ENCODE data around the gene RNLS. TPM values are rescaled to one million over a fixed set of nuclear protein-coding genes. Genes with fewer than 3 reads are reported as not detected.

The RNLS gene
- total RNA-seq, 2 donors from 2014 or later: 6.2 to 9.4 TPM

GRCh38 chr10:88440541-88440940 is 142.6 kb downstream of the RNLS start:
- Histone ChIP-seq H3K27me3 (replicated peaks; ENCODE audit: insufficient read depth) (no peaks in the 10 kb centered on the region), H3K4me3 (no peak overlapping the region), H3K27ac (no peak overlapping the region), H3K4me1 (ENCODE audit: control insufficient read depth in 1 of 2, low read depth in 2 of 2) (no peaks in the 10 kb centered on the region), H3K9me3 (no peaks in the 10 kb centered on the region), H3K36me3 (no peaks in the 10 kb centered on the region)
- DNase-seq (ENCODE audit: low spot score) (no peak), ATAC-seq (ENCODE audit: insufficient number of reproducible peaks, low FRiP score, low read depth) (no peak)
- TF ChIP-seq, protein P1, sequence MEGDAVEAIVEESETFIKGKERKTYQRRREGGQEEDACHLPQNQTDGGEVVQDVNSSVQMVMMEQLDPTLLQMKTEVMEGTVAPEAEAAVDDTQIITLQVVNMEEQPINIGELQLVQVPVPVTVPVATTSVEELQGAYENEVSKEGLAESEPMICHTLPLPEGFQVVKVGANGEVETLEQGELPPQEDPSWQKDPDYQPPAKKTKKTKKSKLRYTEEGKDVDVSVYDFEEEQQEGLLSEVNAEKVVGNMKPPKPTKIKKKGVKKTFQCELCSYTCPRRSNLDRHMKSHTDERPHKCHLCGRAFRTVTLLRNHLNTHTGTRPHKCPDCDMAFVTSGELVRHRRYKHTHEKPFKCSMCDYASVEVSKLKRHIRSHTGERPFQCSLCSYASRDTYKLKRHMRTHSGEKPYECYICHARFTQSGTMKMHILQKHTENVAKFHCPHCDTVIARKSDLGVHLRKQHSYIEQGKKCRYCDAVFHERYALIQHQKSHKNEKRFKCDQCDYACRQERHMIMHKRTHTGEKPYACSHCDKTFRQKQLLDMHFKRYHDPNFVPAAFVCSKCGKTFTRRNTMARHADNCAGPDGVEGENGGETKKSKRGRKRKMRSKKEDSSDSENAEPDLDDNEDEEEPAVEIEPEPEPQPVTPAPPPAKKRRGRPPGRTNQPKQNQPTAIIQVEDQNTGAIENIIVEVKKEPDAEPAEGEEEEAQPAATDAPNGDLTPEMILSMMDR (IDR thresholded peaks at IDR 0.05): no peak

GRCh38 chr10:88439932-88440331 is 143.2 kb downstream of the RNLS start:
- Histone ChIP-seq H3K27ac (no peak overlapping the region), H3K4me1 (ENCODE audit: control insufficient read depth in 1 of 2, low read depth in 2 of 2) (no peaks in the 10 kb centered on the region), H3K27me3 (replicated peaks; ENCODE audit: insufficient read depth) (no peaks in the 10 kb centered on the region), H3K36me3 (no peaks in the 10 kb centered on the region), H3K9me3 (no peaks in the 10 kb centered on the region), H3K4me3 (no peak overlapping the region)
- TF ChIP-seq, protein P1 (IDR thresholded peaks at IDR 0.05): no peak
- ATAC-seq (ENCODE audit: insufficient number of reproducible peaks, low FRiP score, low read depth) (no peak), DNase-seq (ENCODE audit: low spot score) (no peak)

DNA sequence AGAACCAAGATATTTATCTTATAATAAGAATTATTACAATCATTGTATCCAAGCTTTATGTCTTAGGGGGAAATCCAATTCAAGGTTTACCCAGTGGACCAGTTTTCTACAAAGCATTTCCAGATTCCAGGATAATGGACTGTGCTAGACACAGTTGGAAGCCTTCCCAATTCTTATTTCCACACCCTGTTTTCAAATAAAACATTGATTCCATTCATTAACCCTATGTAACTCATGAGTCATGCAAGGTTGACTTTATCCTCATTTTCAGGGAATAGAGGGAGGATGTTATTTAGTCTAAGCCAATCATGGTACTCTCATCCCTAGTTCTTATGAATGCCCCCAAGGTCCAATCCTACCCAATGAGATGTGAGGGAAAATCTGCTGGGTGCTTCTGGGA is 145.7 kb downstream of the RNLS start:
- no peak overlapping the region for H3K4me3 ChIP-seq
- H3K36me3 ChIP-seq: no peaks in the 10 kb centered on the region
- no peaks in the 10 kb centered on the region for H3K4me1 ChIP-seq (ENCODE audit: control insufficient read depth in 1 of 2, low read depth in 2 of 2)
- no peaks in the 10 kb centered on the region for H3K9me3 ChIP-seq
- ATAC-seq (ENCODE audit: insufficient number of reproducible peaks, low FRiP score, low read depth): no peak
- no peaks in the 10 kb centered on the region for H3K27me3 ChIP-seq (replicated peaks; ENCODE audit: insufficient read depth)
- TF ChIP-seq, protein P1 (IDR thresholded peaks at IDR 0.05): no peak
- H3K27ac ChIP-seq: no peak overlapping the region
- DNase-seq (ENCODE audit: low spot score): no peak

DNA sequence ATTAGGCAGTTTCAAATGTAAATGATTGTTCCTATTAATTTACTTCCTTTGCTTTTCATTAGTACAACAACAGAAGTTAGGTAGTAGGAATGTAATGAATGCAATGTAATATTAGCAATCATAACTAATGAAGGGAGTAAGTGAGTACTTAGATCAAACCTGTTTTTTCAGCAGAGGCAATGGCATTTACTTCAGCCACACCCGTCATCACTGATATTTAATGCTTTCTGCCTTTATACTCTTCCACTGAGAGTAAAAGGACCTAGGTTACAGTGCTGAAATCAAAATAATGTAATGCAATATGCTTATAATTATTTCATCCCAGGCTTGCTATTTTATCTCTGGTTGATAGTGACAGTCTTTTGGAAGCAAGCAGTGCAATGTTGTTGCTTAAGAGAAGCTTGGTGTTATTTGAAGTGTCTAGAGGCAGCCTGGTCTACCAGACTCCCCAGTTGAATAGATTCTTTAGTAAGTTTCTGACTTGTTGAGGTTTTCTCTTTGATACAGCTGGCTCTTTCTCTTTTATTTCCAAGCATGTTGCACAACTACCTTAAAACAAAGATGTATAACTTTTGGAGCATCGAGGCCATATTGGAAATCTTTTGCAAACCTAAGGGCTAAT is 149.4 kb downstream of the RNLS start:
- H3K9me3 ChIP-seq: no peaks in the 10 kb centered on the region
- ATAC-seq (ENCODE audit: insufficient number of reproducible peaks, low FRiP score, low read depth) (no peak), DNase-seq (ENCODE audit: low spot score) (no peak)
- H3K4me3 ChIP-seq: no peak overlapping the region
- H3K27ac ChIP-seq: no peak overlapping the region
- H3K27me3 ChIP-seq (replicated peaks; ENCODE audit: insufficient read depth): no peaks in the 10 kb centered on the region
- H3K4me1 ChIP-seq (ENCODE audit: control insufficient read depth in 1 of 2, low read depth in 2 of 2): no peaks in the 10 kb centered on the region
- TF ChIP-seq, protein P1 (IDR thresholded peaks at IDR 0.05): no peak
- no peaks in the 10 kb centered on the region for H3K36me3 ChIP-seq

DNA sequence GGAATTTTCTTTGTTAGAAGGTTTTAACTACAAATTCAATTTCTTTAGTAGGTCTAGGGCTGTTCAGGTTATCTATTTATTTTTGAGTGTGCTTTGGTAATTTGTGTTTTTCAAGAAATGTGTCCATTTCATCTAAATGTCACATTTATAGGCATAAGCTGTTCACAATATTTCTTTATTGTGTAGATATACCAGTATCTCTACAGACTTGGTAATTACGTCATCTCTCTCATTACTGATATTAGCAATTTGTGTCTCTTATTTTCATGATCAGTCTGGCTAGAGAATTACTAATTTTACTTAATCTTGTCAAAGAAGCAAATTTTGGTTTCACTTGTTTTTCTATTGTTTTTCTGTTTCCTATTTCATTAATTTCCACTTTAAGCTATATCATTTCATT is 152.0 kb downstream of the RNLS start:
- H3K4me3 ChIP-seq: no peak overlapping the region
- H3K27ac ChIP-seq: no peak overlapping the region
- H3K36me3 ChIP-seq: no peaks in the 10 kb centered on the region
- no peaks in the 10 kb centered on the region for H3K27me3 ChIP-seq (replicated peaks; ENCODE audit: insufficient read depth)
- H3K9me3 ChIP-seq: no peaks in the 10 kb centered on the region
- H3K4me1 ChIP-seq (ENCODE audit: control insufficient read depth in 1 of 2, low read depth in 2 of 2): no peaks in the 10 kb centered on the region
- ATAC-seq (ENCODE audit: insufficient number of reproducible peaks, low FRiP score, low read depth): no peak
- no peak for DNase-seq (ENCODE audit: low spot score)
- TF ChIP-seq, protein P1 (IDR thresholded peaks at IDR 0.05): no peak
